Neural cell (in vitro differentiated cells): ENCODE measurements around the gene AQP5. TPM values are rescaled to one million over a fixed set of nuclear protein-coding genes. Genes with fewer than 3 reads are reported as not detected.

Source experiments
- H2AFZ ChIP-seq: fragments of 200-600, 300-800 bp; sonication (generic), shearing (Covaris generic); 2 replicates; pipeline ENCODE4 v1.6.0; 2014; ENCODE audit warnings: low read depth, mild to moderate bottlenecking, antibody characterized with exemption, low read length, moderate library complexity
- H3F3A ChIP-seq: fragments of 200-600 bp; shearing (Covaris generic); 2 replicates; pipeline ENCODE4 v1.6.1; 2016; ENCODE audit warnings: mild to moderate bottlenecking, moderate library complexity, mixed read lengths, antibody characterized with exemption, low read length; ENCODE audit not compliant: insufficient read depth, poor library complexity, severe bottlenecking
- H3K27ac ChIP-seq: fragments of 200-600, 300-800 bp; sonication (generic), shearing (Covaris generic); 2 replicates; pipeline ENCODE4 v1.5.1; 2014; ENCODE audit warnings: mild to moderate bottlenecking, low read length, moderate library complexity
- H3K27me3 ChIP-seq: fragments of 300-800, 200-600 bp; sonication (generic), shearing (Covaris generic); 2 replicates; pipeline ENCODE4 v1.6.0; 2014; ENCODE audit warnings: mild to moderate bottlenecking, low read depth, low read length, moderate library complexity; ENCODE audit not compliant: insufficient read depth
- H3K36me3 ChIP-seq: fragments of 300-800, 200-600 bp; sonication (generic), shearing (Covaris generic); 2 replicates; pipeline ENCODE4 v1.5.1; 2014; ENCODE audit warnings: mild to moderate bottlenecking, antibody characterized with exemption, low read length, moderate library complexity; ENCODE audit not compliant: insufficient read depth
- H3K4me2 ChIP-seq: fragments of 300-800, 200-600 bp; sonication (generic), shearing (Covaris generic); 2 replicates; pipeline ENCODE4 v1.6.0; 2014; ENCODE audit warnings: mild to moderate bottlenecking, low read length
- H3K4me3 ChIP-seq: fragments of 300-800, 200-600 bp; sonication (generic), shearing (Covaris generic); 2 replicates; pipeline ENCODE4 v1.5.1; 2014; ENCODE audit warnings: mild to moderate bottlenecking, low read length, moderate library complexity
- H3K79me2 ChIP-seq: fragments of 200-600 bp; shearing (Covaris generic); replicated peaks from 2 replicates; pipeline ENCODE4 v1.6.0; 2014; ENCODE audit warnings: mild to moderate bottlenecking, low read length, moderate library complexity; ENCODE audit not compliant: insufficient read depth
- H3K9ac ChIP-seq: fragments of 300-800, 200-600 bp; sonication (generic), shearing (Covaris generic); 2 replicates; pipeline ENCODE4 v1.6.1; 2016; ENCODE audit warnings: mild to moderate bottlenecking, low read length, mixed read lengths
- H3K9me2 ChIP-seq: fragments of 200-600 bp; shearing (Covaris generic); 2 replicates; pipeline ENCODE4 v1.6.1; 2016; ENCODE audit warnings: mild to moderate bottlenecking, low read length, mixed read lengths; ENCODE audit not compliant: insufficient read depth
- H3K9me3 ChIP-seq: fragments of 200-600, 300-800 bp; sonication (generic), shearing (Covaris generic); 2 replicates; pipeline ENCODE4 v1.6.1; 2016; ENCODE audit warnings: mild to moderate bottlenecking, mixed run types, low read length, moderate library complexity, mixed read lengths
- H4K20me1 ChIP-seq: fragments of 200-600 bp; shearing (Covaris generic); 2 replicates; pipeline ENCODE4 v1.6.1; 2016; ENCODE audit warnings: mild to moderate bottlenecking, mixed run types; ENCODE audit not compliant: insufficient read depth
- EP300 ChIP-seq: fragments of 450-650 bp; conservative IDR thresholded peaks from 2 replicates; pipeline ENCODE4 v1.6.1; 2014; ENCODE audit warnings: antibody characterized with exemption, mild to moderate bottlenecking, moderate library complexity; ENCODE audit not compliant: poor library complexity, severe bottlenecking
- EZH2 ChIP-seq: fragments of 200-600, 300-800 bp; shearing (Covaris generic), sonication (generic); IDR thresholded peaks from 2 replicates; pipeline ENCODE4 v1.6.1; 2014; ENCODE audit warnings: antibody characterized with exemption, low read length, borderline replicate concordance, mild to moderate bottlenecking; ENCODE audit not compliant: insufficient read depth, poor library complexity, severe bottlenecking
- MXI1 ChIP-seq: fragments of 450-650 bp; conservative IDR thresholded peaks from 2 replicates; pipeline ENCODE4 v1.6.1; 2014; ENCODE audit warnings: antibody characterized with exemption, mild to moderate bottlenecking; ENCODE audit not compliant: poor library complexity, severe bottlenecking
- POLR2AphosphoS5 ChIP-seq: IDR thresholded peaks from 2 replicates; pipeline ENCODE4 v1.6.1; 2012
- RAD21 ChIP-seq: fragments of 450-650 bp; conservative IDR thresholded peaks from 2 replicates; pipeline ENCODE4 v1.6.1; 2014; ENCODE audit warnings: antibody characterized with exemption, mild to moderate bottlenecking, moderate library complexity
- SMC3 ChIP-seq: fragments of 450-650 bp; conservative IDR thresholded peaks from 2 replicates; pipeline ENCODE4 v1.6.1; 2014; ENCODE audit warnings: antibody characterized with exemption, mild to moderate bottlenecking, moderate library complexity; ENCODE audit not compliant: poor library complexity
- TAF1 ChIP-seq: IDR thresholded peaks from 2 replicates; pipeline ENCODE4 v1.6.1; 2012; ENCODE audit warnings: low read depth
- polyA plus RNA-seq: library from polyadenylated mRNA; depleted of rRNA; stranded (reverse); fragments of >200 nt; gene quantifications from 2 replicates; pipeline ENCODE4 v1.2.3, GENCODE V29; 2014
- TF ChIP-seq, protein P1 (sequence below): IDR thresholded peaks from 2 replicates; pipeline ENCODE4 v1.6.1; 2012; ENCODE audit warnings: borderline replicate concordance
- TF ChIP-seq, protein P2 (sequence below): fragments of 450-650 bp; IDR thresholded peaks from 2 replicates; pipeline ENCODE4 v1.5.1; 2014; ENCODE audit warnings: antibody characterized with exemption, mild to moderate bottlenecking, moderate library complexity; ENCODE audit not compliant: poor library complexity, severe bottlenecking

The AQP5 gene
- polyA plus RNA-seq, 1 donor from 2014 or later, result not detected

DNA sequence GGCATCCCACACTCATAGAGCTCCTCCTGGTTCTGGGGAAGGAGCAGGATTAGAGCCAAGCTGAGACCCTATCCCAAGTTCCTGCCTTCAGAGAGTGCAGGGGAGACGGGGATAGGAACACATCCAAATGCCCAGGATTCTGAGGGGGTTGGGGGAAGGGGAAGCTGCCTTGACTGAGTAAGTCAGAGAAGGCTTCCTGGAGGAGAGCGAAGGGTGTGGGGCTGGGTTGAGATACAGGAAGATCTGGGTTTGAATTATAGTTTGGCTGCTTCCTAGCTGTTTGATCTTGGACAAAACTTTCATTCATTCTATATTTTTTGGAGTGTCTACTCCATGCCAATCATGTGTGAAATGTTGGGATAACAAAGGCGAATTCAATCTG is 19.2 kb upstream of the AQP5 start:
- H3K9me2 ChIP-seq, result no peaks in the 10 kb centered on the region
- H3K4me3 ChIP-seq, result no peak overlapping the region
- no peaks in the 10 kb centered on the region for H3K9me3 ChIP-seq
- H4K20me1 ChIP-seq, result no peaks in the 10 kb centered on the region
- H3K9ac ChIP-seq, result no peak overlapping the region
- no peaks in the 10 kb centered on the region for H3F3A ChIP-seq
- H3K79me2 ChIP-seq, result no peaks in the 10 kb centered on the region
- no peaks in the 10 kb centered on the region for H3K36me3 ChIP-seq
- no peaks in the 10 kb centered on the region for H3K27me3 ChIP-seq
- no peak overlapping the region for H2AFZ ChIP-seq
- TF ChIP-seq RAD21 (no peak), TAF1 (no peak), SMC3 (no peak), EZH2 (no peak), POLR2AphosphoS5 (no peak), EP300 (no peak), MXI1 (no peak)
- TF ChIP-seq, protein P1, sequence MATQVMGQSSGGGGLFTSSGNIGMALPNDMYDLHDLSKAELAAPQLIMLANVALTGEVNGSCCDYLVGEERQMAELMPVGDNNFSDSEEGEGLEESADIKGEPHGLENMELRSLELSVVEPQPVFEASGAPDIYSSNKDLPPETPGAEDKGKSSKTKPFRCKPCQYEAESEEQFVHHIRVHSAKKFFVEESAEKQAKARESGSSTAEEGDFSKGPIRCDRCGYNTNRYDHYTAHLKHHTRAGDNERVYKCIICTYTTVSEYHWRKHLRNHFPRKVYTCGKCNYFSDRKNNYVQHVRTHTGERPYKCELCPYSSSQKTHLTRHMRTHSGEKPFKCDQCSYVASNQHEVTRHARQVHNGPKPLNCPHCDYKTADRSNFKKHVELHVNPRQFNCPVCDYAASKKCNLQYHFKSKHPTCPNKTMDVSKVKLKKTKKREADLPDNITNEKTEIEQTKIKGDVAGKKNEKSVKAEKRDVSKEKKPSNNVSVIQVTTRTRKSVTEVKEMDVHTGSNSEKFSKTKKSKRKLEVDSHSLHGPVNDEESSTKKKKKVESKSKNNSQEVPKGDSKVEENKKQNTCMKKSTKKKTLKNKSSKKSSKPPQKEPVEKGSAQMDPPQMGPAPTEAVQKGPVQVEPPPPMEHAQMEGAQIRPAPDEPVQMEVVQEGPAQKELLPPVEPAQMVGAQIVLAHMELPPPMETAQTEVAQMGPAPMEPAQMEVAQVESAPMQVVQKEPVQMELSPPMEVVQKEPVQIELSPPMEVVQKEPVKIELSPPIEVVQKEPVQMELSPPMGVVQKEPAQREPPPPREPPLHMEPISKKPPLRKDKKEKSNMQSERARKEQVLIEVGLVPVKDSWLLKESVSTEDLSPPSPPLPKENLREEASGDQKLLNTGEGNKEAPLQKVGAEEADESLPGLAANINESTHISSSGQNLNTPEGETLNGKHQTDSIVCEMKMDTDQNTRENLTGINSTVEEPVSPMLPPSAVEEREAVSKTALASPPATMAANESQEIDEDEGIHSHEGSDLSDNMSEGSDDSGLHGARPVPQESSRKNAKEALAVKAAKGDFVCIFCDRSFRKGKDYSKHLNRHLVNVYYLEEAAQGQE, result no peak
- TF ChIP-seq, protein P2, sequence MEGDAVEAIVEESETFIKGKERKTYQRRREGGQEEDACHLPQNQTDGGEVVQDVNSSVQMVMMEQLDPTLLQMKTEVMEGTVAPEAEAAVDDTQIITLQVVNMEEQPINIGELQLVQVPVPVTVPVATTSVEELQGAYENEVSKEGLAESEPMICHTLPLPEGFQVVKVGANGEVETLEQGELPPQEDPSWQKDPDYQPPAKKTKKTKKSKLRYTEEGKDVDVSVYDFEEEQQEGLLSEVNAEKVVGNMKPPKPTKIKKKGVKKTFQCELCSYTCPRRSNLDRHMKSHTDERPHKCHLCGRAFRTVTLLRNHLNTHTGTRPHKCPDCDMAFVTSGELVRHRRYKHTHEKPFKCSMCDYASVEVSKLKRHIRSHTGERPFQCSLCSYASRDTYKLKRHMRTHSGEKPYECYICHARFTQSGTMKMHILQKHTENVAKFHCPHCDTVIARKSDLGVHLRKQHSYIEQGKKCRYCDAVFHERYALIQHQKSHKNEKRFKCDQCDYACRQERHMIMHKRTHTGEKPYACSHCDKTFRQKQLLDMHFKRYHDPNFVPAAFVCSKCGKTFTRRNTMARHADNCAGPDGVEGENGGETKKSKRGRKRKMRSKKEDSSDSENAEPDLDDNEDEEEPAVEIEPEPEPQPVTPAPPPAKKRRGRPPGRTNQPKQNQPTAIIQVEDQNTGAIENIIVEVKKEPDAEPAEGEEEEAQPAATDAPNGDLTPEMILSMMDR, result no peak
- H3K27ac ChIP-seq, result no peak overlapping the region
- no peak overlapping the region for H3K4me2 ChIP-seq

DNA sequence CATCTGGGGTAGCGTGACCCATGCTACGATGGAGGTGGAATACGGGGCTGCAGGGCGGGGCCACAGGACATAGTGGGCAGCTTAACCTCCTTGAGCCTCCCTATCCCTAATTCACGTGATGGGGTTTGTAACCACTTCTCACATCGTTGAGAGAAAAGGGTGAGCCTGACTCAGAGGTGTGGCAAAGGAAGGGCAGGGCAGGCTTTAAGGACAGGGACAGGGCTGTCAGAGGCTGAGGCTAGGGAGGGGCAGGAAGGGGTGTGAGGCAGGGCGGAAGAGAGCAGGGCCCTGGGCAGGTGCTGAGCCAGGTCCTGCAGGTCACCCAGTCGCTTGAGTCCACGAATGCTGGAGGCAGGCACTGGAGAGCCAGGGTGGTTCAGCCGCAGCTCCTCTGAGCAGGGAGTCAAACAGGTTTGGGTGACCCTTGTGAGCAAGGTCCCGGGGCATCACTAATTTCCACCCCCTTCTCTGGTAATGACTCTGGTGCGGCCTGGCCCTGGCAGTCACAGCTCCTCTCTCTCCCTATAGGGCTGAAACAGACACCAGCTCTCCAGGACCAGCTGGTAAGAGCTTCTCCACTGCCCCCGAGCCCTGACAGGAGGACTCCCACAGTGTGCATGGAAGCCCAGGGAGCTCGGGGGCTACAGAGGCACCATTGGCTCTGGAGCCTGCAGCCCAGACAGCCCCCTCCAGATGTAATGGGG is 18.6 kb upstream of the AQP5 start:
- Histone ChIP-seq H3K27ac (no peak overlapping the region), H3K9me2 (no peaks in the 10 kb centered on the region), H2AFZ (no peak overlapping the region), H3K4me2 (no peak overlapping the region), H3K4me3 (no peak overlapping the region), H3K9me3 (no peaks in the 10 kb centered on the region), H3K9ac (no peak overlapping the region), H3F3A (no peaks in the 10 kb centered on the region), H3K36me3 (no peaks in the 10 kb centered on the region), H4K20me1 (no peaks in the 10 kb centered on the region), H3K79me2 (no peaks in the 10 kb centered on the region), H3K27me3 (no peaks in the 10 kb centered on the region)
- no peak for TF ChIP-seq EP300
- no peak for TF ChIP-seq MXI1
- TF ChIP-seq POLR2AphosphoS5, result no peak
- TF ChIP-seq EZH2, result no peak
- no peak for TF ChIP-seq RAD21
- no peak for TF ChIP-seq TAF1
- TF ChIP-seq, protein P2, result no peak
- TF ChIP-seq, protein P1, result no peak
- TF ChIP-seq SMC3, result no peak
